ENCODE results near the gene ACD. TPM values are rescaled to one million over a fixed set of nuclear protein-coding genes. Genes with fewer than 3 reads are reported as not detected.

Gene ACD
- total RNA-seq, 1 experiment from 2014 or later: 34.7 TPM

DNA sequence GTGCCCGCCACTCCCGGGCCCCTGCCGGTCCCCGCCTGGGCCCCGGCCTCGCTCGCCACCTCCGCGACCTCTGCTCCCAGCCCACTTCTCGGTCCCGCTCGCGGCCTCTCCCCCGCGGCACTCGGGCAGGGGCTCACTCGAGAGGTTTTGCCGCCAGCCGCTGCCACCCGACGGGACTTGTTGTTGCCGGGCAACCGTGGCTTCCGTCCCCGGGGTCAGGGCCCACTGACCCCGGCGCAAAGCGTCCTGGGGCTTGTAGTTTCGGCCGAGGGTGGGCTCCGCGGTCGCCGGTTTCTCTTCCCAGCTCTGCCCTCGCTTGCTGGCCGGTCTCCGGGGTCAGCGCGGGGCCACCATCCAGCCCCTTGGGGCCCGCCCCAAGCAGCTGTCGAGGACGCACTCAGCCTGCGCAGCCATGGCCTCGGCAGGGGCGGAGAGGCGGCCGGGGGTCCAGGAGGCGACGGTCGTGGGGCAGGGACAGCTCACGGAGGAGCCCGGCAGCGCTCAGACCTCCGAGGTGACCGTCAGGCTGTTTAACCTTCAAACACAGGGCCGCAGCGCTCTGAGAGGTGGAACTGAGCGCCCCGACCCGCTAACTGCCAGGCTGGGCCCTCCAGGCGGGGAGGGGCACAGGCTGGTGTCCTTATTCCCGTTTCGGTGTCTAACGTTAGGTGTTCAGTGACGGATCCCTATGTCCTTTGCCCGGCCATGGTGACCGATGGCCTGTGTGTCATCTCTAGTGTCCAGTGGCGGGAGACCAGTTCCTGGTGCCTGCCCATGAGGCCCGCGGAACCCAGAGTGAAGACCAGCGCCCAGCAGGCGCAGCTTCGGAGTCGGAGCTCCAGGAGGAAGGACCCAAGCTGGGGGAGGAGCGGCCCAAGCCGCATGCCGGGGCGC is 6.7 kb upstream of the ACD start, which contains the start of the genes C16orf86 and ENKD1:
Gene C16orf86, plus strand, starts transcription at position 256 of the 894 bp plus-strand sequence. Its CDS starts 157 bp downstream, at position 413.
Gene ENKD1, minus strand, starts transcription at position 192 of the 894 bp plus-strand sequence. CDS start 308 bp downstream, outside the sequence.
- no peaks in the 10 kb centered on the region for H3K27me3 ChIP-seq (ENCODE audit: insufficient read depth, low read depth)
- H3K4me3 ChIP-seq: peak within 1 kb of the TSS; percentile 57; the same call in 1 of the 2 replicates
- peak within 1 kb of the TSS; percentile 75 for H3K4me2 ChIP-seq
- no TSS peak for BruUV-seq (replicated peaks)
- peak; percentile 32 to 64 for DNase-seq
- no peaks in the 10 kb centered on the region for H3K9me3 ChIP-seq (ENCODE audit: insufficient read depth, low read depth)
- POLR2A ChIA-PET (ENCODE audit: unreplicated experiment): no interaction called here
- H3K9me2 ChIP-seq (ENCODE audit: insufficient read depth): no peaks in the 10 kb centered on the region
- H3K36me3 ChIP-seq (ENCODE audit: low read depth): no peaks in the 10 kb centered on the region
- H3K27ac ChIP-seq: no peak within 1 kb of the TSS
- no peaks in the 10 kb centered on the region for H4K20me1 ChIP-seq (ENCODE audit: insufficient read depth)
- CTCF ChIA-PET: no interaction called here
- H2AFZ ChIP-seq: 0 out of 2 replicates have a peak within 1 kb of the TSS, but pooled peaks have one; percentile 70
- intact Hi-C loops (cut with micrococcal nuclease; ENCODE audit: unreplicated experiment): no loop called here
- peaks cover 8% of the 10 kb centered on the region; the same call in 1 of the 2 replicates for H3F3A ChIP-seq (ENCODE audit: insufficient read depth, low read depth)
- TF ChIP-seq, protein P1, sequence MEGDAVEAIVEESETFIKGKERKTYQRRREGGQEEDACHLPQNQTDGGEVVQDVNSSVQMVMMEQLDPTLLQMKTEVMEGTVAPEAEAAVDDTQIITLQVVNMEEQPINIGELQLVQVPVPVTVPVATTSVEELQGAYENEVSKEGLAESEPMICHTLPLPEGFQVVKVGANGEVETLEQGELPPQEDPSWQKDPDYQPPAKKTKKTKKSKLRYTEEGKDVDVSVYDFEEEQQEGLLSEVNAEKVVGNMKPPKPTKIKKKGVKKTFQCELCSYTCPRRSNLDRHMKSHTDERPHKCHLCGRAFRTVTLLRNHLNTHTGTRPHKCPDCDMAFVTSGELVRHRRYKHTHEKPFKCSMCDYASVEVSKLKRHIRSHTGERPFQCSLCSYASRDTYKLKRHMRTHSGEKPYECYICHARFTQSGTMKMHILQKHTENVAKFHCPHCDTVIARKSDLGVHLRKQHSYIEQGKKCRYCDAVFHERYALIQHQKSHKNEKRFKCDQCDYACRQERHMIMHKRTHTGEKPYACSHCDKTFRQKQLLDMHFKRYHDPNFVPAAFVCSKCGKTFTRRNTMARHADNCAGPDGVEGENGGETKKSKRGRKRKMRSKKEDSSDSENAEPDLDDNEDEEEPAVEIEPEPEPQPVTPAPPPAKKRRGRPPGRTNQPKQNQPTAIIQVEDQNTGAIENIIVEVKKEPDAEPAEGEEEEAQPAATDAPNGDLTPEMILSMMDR (conservative IDR thresholded peaks at IDR 0.05): no peak
- TF ChIP-seq EZH2 (IDR thresholded peaks at IDR 0.05; ENCODE audit: low read depth): no peak
- H3K79me2 ChIP-seq (ENCODE audit: low read depth): no peaks in the 10 kb centered on the region
- no peaks in the 10 kb centered on the region for H3K4me1 ChIP-seq (replicated peaks; ENCODE audit: insufficient read depth)

DNA sequence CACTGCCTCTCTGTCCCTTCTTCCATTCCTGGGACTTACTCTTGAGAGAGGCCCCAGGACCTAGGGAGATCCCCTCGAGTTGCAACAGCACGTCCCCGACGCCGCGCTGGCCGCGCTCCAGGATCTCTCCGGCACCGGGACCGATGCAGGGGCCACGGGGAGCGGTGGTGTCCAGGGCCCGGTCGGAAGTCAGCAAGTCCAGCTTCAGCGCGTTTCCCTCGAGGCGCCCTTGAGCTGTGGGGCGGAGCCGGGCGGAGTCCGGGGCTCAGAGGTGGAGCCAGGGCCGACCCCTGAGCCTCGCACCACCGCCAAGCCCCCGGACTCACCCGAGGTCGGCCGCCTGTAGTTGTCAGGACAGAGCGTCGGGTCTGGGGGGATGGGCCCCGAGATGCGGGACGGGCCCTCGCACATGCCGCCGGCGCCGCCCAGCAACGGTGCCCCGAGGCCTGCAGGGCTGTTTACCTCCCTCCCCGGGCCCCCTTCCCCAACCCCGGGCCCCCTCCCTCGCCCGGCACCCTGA is 6.0 kb upstream of the ACD start:
- no TSS peak for BruUV-seq (replicated peaks)
- intact Hi-C loops (cut with micrococcal nuclease; ENCODE audit: unreplicated experiment): no loop called here
- DNase-seq: peak in 1 of 2 experiments; percentile 23
- no peaks in the 10 kb centered on the region for H3K9me3 ChIP-seq (ENCODE audit: insufficient read depth, low read depth)
- no peaks in the 10 kb centered on the region for H3K79me2 ChIP-seq (ENCODE audit: low read depth)
- H2AFZ ChIP-seq: 0 out of 2 replicates have a peak overlapping the region, but pooled peaks have one; percentile 70
- H4K20me1 ChIP-seq (ENCODE audit: insufficient read depth): no peaks in the 10 kb centered on the region
- H3K4me2 ChIP-seq: peak overlapping the region; percentile 75
- H3F3A ChIP-seq (ENCODE audit: insufficient read depth, low read depth): peaks cover 8% of the 10 kb centered on the region; the same call in 1 of the 2 replicates
- ChIA-PET CTCF (no interaction called here), POLR2A (ENCODE audit: unreplicated experiment) (interaction anchor here (0.6 kb wide), 1 partner anchor 556 kb away, joined by 7 read pairs; the partner anchor contains the start of gene PHAF1)
- no peaks in the 10 kb centered on the region for H3K9me2 ChIP-seq (ENCODE audit: insufficient read depth)
- H3K4me3 ChIP-seq: peak overlapping the region; percentile 57; the same call in 1 of the 2 replicates
- no peak overlapping the region for H3K27ac ChIP-seq
- H3K36me3 ChIP-seq (ENCODE audit: low read depth): no peaks in the 10 kb centered on the region
- no peaks in the 10 kb centered on the region for H3K27me3 ChIP-seq (ENCODE audit: insufficient read depth, low read depth)
- TF ChIP-seq EZH2 (IDR thresholded peaks at IDR 0.05; ENCODE audit: low read depth): no peak
- TF ChIP-seq, protein P1 (conservative IDR thresholded peaks at IDR 0.05): no peak
- H3K4me1 ChIP-seq (replicated peaks; ENCODE audit: insufficient read depth): no peaks in the 10 kb centered on the region

DNA sequence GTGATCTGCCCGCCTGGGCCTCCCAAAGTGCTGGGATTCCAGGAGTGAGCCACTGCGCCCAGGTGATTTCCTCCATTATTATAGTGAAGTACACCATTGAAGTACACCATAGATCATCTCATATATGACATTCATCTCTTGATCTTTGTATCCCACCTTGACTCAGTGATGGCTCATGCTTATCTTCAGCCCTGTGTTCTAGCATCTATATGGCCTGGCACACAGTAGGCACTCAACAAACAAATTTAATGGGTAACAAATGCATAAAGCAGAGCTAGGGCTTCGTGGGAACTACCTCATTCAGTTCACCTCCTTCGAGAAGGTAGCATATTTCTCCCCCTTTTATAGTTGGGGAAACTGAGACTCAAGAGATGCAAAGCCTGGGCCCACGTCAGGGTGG is 5.5 kb upstream of the ACD start:
- Histone ChIP-seq H3F3A (ENCODE audit: insufficient read depth, low read depth) (peaks cover 8% of the 10 kb centered on the region), H3K4me3 (peak overlapping the region; percentile 57; the same call in 1 of the 2 replicates), H3K27ac (no peak overlapping the region), H2AFZ (0 out of 2 replicates have a peak overlapping the region, but pooled peaks have one; percentile 70), H3K4me1 (replicated peaks; ENCODE audit: insufficient read depth) (no peaks in the 10 kb centered on the region), H3K36me3 (ENCODE audit: low read depth) (no peaks in the 10 kb centered on the region), H4K20me1 (ENCODE audit: insufficient read depth) (no peaks in the 10 kb centered on the region), H3K9me2 (ENCODE audit: insufficient read depth) (no peaks in the 10 kb centered on the region), H3K79me2 (ENCODE audit: low read depth) (no peaks in the 10 kb centered on the region), H3K9me3 (ENCODE audit: insufficient read depth, low read depth) (no peaks in the 10 kb centered on the region), H3K4me2 (peak overlapping the region; percentile 75), H3K27me3 (ENCODE audit: insufficient read depth, low read depth) (no peaks in the 10 kb centered on the region)
- BruUV-seq (replicated peaks): TSS peak; percentile 22
- TF ChIP-seq, protein P1 (conservative IDR thresholded peaks at IDR 0.05): no peak
- TF ChIP-seq EZH2 (IDR thresholded peaks at IDR 0.05; ENCODE audit: low read depth): no peak
- POLR2A ChIA-PET (ENCODE audit: unreplicated experiment): interaction anchor here (0.6 kb wide), 1 partner anchor 556 kb away, joined by 7 read pairs; the partner anchor contains the start of gene PHAF1
- no peak for DNase-seq
- CTCF ChIA-PET: no interaction called here
- intact Hi-C loops (cut with micrococcal nuclease; ENCODE audit: unreplicated experiment): no loop called here

All from PC-9 (cell line).